K562 (cell line): Measurements from ENCODE around the gene KIAA1958. TPM values are rescaled to one million over a fixed set of nuclear protein-coding genes. Genes with fewer than 3 reads are reported as not detected.

Experiments
- CBFA2T2 ChIP-seq: fragments of 450-650 bp; conservative IDR thresholded peaks from 2 replicates; pipeline ENCODE4 v1.6.1; 2017; ENCODE audit warnings: mild to moderate bottlenecking
- GABPA ChIP-seq: fragments of 200-800 bp; sonication (Bioruptor generic); conservative IDR thresholded peaks from 2 replicates; pipeline ENCODE4 v1.6.1; 2016; ENCODE audit warnings: low read depth, missing genetic modification characterization, missing compliant biosample characterization
- HOMEZ ChIP-seq: fragments of 250-450 bp; sonication (Bioruptor Pico); IDR thresholded peaks from 2 replicates; pipeline ENCODE4 v1.4.0; 2020; ENCODE audit warnings: mild to moderate bottlenecking, moderate library complexity
- MNT ChIP-seq, 2 experiments: fragments of 450-650 bp; conservative IDR thresholded peaks; 2 replicates each; pipeline ENCODE4 v1.6.1; 2017; ENCODE audit warnings: mild to moderate bottlenecking in 2 of 2, moderate library complexity in 2 of 2
- MTA2 ChIP-seq: fragments of 450-650 bp; IDR thresholded peaks from 2 replicates; pipeline ENCODE4 v1.6.1; 2016; ENCODE audit warnings: low read depth
- NFE2 ChIP-seq: IDR thresholded peaks from 2 replicates; pipeline ENCODE4 v1.6.1; 2014; ENCODE audit warnings: antibody characterized with exemption, low read depth
- POLR2AphosphoS2 ChIP-seq: IDR thresholded peaks from 2 replicates; pipeline ENCODE4 v1.6.1; 2012; ENCODE audit warnings: low read length, improper control_type of control experiment
- REST ChIP-seq, 2 experiments: fragments of 450-650 bp; formaldehyde crosslinking in 1 of 2; IDR thresholded peaks; 2 replicates each; pipeline versions ENCODE4 v1.4.0 to v1.6.1; 2014 to 2020; ENCODE audit warnings: mild to moderate bottlenecking in 2 of 2, borderline replicate concordance in 1 of 2, low read depth in 1 of 2
- SMC3 ChIP-seq: conservative IDR thresholded peaks from 2 replicates; pipeline ENCODE4 v1.6.1; 2011; ENCODE audit warnings: low read depth, low read length, improper control_type of control experiment; ENCODE audit not compliant: insufficient read depth
- ZNF280A ChIP-seq: fragments of 450-650 bp; IDR thresholded peaks from 2 replicates; pipeline ENCODE4 v1.6.1; 2018; ENCODE audit warnings: mild to moderate bottlenecking, low read depth; ENCODE audit not compliant: partially characterized antibody
- ZNF717 ChIP-seq: fragments of 250-450 bp; sonication (Bioruptor Pico); IDR thresholded peaks from 2 replicates; pipeline ENCODE4 v1.5.0; 2021
- polyA plus RNA-seq, 8 experiments: library from polyadenylated mRNA; depleted of rRNA in 4 of 8; stranded (reverse) in 5 of 8; unstranded in 3 of 8; fragments of >200 nt; fragmentation: Nextera tagmentation in 2 of 8; fragmentation: Illumina TruSeq in 1 of 8; extraction: Ambion mirVana in 2 of 8; extraction: Trizol in 1 of 8; gene quantifications; 2 replicates each; pipeline versions ENCODE4 v1.2.1 to v1.2.3, GENCODE V29; 2011 to 2014; ENCODE audit warnings: inconsistent platforms in 1 of 8, missing spikeins in 1 of 8
- total RNA-seq, 7 experiments: library from RNA; depleted of rRNA in 6 of 7; stranded (reverse); fragments of >200 nt in 6 of 7; fragmentation: Illumina TruSeq in 2 of 7; extraction: Trizol in 2 of 7; gene quantifications; 2 replicates each; pipeline versions ENCODE4 v1.2.1 to v1.2.3, GENCODE V29; 2011 to 2021; ENCODE audit warnings: low replicate concordance in 1 of 7
- TF ChIP-seq, protein P1 (sequence below): sonication (generic); formaldehyde crosslinking; IDR thresholded peaks from 2 replicates; pipeline ENCODE4 v1.8.1; 2023; ENCODE audit warnings: mild to moderate bottlenecking, missing genetic modification reagents, moderate library complexity

Gene KIAA1958
- total and polyA plus RNA-seq, 9 of the 15 experiments (the other 6 are each of a cell fraction or from before 2014, with no cell fraction given): 1.1 to 16.0 (median 10.1) TPM

- TF ChIP-seq POLR2AphosphoS2 (no peak), GABPA (tag) (no peak), ZNF280A (no peak), ZNF717 (CRISPR knock-in tag) (no peak), MTA2 (0 out of 2 replicates have a peak, but pooled peaks have one; percentile 26), CBFA2T2 (no peak; the same call in 1 of the 2 replicates), HOMEZ (CRISPR knock-in tag) (no peak), REST (IDR thresholded peaks at IDR 0.05; ENCODE audit: borderline replicate concordance) (no peak), REST (CRISPR knock-in tag; IDR thresholded peaks at IDR 0.05; ENCODE audit: low read depth) (no peak), SMC3 (no peak), NFE2 (peak; percentile 95), MNT (conservative IDR thresholded peaks at IDR 0.05) (0 out of 4 replicates have a peak, but pooled peaks of 1 of the 2 experiments have one; percentile 26)
- TF ChIP-seq, protein P1, sequence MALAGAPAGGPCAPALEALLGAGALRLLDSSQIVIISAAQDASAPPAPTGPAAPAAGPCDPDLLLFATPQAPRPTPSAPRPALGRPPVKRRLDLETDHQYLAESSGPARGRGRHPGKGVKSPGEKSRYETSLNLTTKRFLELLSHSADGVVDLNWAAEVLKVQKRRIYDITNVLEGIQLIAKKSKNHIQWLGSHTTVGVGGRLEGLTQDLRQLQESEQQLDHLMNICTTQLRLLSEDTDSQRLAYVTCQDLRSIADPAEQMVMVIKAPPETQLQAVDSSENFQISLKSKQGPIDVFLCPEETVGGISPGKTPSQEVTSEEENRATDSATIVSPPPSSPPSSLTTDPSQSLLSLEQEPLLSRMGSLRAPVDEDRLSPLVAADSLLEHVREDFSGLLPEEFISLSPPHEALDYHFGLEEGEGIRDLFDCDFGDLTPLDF (CRISPR knock-in tag): no peak
Observed at GRCh38 chr9:112559629-112560413, 73.2 kb downstream of the KIAA1958 start (continued).
